SK-N-DZ (cell line): ENCODE measurements around the gene ZBTB17.
"Not testable (repeated sequence)": the region's sequence is repeated elsewhere in the genome, so short reads cannot be mapped to it uniquely, and the experiment has no call there.

Source experiments
- DNase-seq: peaks from one replicate; pipeline ENCODE4 v3.0.0-alpha.2; 2015; ENCODE audit warnings: low spot score
- small RNA-seq, 2 experiments: library from RNA; depleted of rRNA; stranded (forward); fragments of <200 nt; gene quantifications; one replicate each; pipeline ENCODE3, GENCODE V24; 2014

The ZBTB17 gene

DNA sequence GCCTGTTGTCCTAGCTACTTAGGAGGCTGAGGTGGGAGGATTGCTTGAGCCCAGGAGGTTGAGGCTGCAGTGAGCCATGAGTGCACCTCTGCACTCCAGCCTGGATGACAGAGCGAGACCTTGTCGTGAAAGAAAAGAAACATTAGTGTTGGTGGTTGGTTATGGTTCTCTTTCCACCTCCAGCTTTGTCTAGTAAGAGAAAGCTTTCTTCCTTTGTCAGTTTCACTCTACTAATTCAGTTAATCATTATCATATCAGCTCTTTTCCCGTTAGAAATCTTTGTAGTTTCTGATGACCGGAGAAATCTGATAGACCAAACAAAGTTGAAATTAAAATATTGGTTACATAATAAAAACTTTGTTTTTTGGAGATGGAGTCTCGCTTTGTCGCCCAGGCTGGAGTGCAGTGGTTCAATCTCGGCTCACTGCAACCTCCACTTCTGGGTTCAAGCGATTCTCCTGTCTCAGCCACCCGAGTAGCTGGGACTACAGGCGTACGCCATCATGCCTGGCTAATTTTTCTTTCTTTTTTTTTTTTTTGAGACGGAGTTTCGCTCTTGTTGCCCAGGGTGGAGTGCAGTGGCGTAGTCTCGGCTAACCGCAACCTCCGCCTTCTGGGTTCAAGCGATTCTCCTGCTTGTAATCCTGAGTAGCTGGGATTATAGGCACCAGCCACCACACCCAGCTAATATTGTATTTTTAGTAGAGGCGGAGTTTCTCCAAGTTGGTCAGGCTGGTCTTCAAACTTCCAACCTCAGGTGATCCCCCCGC is 78.9 kb downstream of the ZBTB17 start:
- not testable (repeated sequence) for DNase-seq

DNA sequence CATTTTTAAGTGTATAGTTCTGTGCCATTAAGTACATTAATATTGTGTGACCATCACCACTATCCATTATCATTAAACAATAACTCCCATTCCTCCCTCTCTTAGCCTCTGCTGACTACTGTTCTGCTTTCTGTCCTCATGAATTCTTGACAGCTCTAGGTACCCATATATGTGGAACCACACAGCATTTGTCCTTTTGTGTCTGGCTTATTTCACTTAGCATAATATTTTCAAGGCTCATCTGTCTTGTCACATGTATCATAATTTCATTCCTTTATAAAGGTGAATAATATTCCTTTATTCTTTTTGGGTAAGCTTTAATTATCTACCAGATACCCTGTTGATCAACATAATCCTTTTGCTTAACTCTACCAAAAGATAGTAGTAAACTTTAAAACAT is 80.7 kb downstream of the ZBTB17 start:
- no peak for DNase-seq

DNA sequence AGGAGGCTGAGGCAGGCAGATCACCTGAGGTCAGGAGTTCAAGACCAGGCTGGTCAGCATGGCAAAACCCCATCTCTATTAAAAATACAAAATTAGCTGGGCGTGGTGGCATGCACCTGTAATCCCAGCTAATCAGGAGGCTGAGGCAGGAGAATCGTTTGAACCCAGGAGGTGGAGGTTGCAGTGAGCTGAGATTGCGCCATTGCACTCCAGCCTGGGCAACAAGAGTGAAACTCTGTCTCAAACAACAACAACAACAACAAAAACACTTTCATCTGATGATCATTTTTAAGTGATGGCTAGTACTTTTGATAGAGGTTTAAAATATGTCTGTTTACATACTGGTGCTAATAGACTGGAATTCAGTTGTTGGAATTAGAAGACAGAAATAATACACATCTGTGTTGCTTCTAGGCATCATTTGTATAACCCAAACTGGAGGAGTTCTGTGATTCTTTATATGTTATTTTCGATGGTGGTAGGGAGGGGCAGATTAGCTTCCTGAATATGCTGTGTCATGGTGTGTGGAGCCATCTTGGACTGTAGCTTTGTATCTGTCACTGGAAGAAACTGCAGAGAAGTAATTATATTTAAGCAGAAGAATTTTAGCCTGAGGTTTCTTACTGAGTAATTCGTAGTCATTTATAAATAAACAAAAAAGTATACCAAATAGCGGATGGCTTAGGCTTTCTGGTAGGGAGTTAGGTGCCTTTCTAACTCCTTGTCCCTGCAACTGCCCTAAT is 82.9 kb downstream of the ZBTB17 start:
- not testable (repeated sequence) for DNase-seq

Small RNA genes lying within 50 kb of the gene (small RNA-seq; reads per million reads assigned to genes)
- gene AL034555.1 = 0 reads per million in 2 experiments
- 0 reads per million in 2 experiments for gene AL355994.1
- 0 reads per million in 2 experiments for gene AL355994.5
